ENCODE data around the gene CD300H.
"Not testable (repeated sequence)": the region's sequence is repeated elsewhere in the genome, so short reads cannot be mapped to it uniquely, and the experiment has no call there.

Gene CD300H

DNA sequence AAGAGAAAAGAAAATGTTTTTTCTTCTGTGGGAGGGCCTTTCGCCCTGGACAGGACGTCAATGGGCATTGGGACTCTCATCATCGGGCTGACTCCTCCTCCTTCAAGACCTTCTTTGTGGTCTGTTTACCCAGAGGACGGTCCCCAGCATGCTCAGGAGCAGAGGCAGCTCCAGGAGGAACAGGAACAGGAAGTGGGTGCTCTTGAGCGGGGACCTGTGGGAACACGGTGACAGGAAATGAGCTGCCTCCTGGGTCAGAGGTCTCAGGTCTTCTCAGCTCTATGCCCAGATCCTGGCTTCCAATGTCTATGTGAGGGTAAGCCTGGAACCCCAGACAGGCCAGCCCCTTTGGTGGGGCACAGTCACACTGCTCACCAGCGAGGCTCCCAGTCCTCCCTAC, 12.6 kb upstream of the CD300H start:
- Histone ChIP-seq H3K4ac (ENCODE audit: low read depth in 1 of 2, low read length in 2 of 2) (no peak overlapping the region), H3K9me3 (ENCODE audit: control insufficient read depth, low read length) (no peaks in the 10 kb centered on the region), H3K18ac (ENCODE audit: low read depth in 1 of 2, low read length in 2 of 2) (no peak overlapping the region), H2AK5ac (ENCODE audit: low read length, severe bottlenecking) (no peak overlapping the region), H3K4me1 (ENCODE audit: control insufficient read depth, insufficient read depth, low read depth, low read length) (no peaks in the 10 kb centered on the region), H4K91ac (ENCODE audit: low read length) (no peak overlapping the region), H3K4me2 (ENCODE audit: low read length, poor library complexity, severe bottlenecking) (no peak overlapping the region), H4K8ac (ENCODE audit: low read length) (no peak overlapping the region), H3K9ac (ENCODE audit: low read length) (no peak overlapping the region), H3K36me3 (ENCODE audit: control insufficient read depth in 1 of 2, insufficient read depth in 2 of 2, low read depth in 1 of 2, low read length in 2 of 2) (no peaks in the 10 kb centered on the region), H3K14ac (ENCODE audit: low read length in 2 of 2) (no peak overlapping the region), H3K27ac (ENCODE audit: low read length, poor library complexity, severe bottlenecking) (no peak overlapping the region), H3K4me3 (ENCODE audit: insufficient read depth in 1 of 2, low read depth in 1 of 2, low read length in 2 of 2) (no peak overlapping the region), H3K79me1 (replicated peaks; ENCODE audit: low read length, poor library complexity, severe bottlenecking) (no peaks in the 10 kb centered on the region), H2BK12ac (ENCODE audit: low read length in 2 of 2) (no peak overlapping the region), H2BK5ac (ENCODE audit: low read depth, low read length, poor library complexity, severe bottlenecking) (no peak overlapping the region), H3K23ac (ENCODE audit: low read length in 2 of 2) (no peak overlapping the region), H2AFZ (ENCODE audit: low read depth, low read length) (no peak overlapping the region), H2BK120ac (ENCODE audit: low read depth, low read length) (no peak overlapping the region), H3K27me3 (ENCODE audit: control insufficient read depth in 1 of 2, insufficient read depth in 1 of 2, low read length in 2 of 2) (peaks cover 6 to 50% of the 10 kb centered on the region in 2 experiments), H2BK15ac (ENCODE audit: low read depth, poor library complexity, severe bottlenecking) (no peak overlapping the region)
- DNase-seq, result no peak
- 64% methylated on average over 7 of the region's 7 CpGs for WGBS

DNA sequence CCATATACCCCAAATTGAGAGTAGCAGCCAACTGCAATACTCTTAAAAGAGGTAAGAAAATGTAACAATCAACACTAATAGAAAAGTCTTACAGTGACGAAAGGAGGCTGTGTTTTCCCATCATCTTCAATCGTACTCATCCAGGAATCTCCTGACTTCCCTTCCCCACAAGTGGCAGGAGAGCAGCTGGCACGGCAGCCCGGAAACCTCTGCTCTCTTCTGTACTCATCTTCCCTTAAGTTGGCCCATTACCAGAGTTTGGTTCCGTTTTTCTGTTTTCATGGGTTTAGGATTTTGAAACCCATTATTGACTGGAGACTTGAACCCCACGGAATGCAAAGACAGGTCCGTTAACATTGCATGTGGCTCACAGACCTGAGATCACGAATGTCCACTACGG, 11.7 kb upstream of the CD300H start:
- no peak overlapping the region for H2BK5ac ChIP-seq (ENCODE audit: low read depth, low read length, poor library complexity, severe bottlenecking)
- no peak overlapping the region for H3K27ac ChIP-seq (ENCODE audit: low read length, poor library complexity, severe bottlenecking)
- H3K27me3 ChIP-seq (ENCODE audit: control insufficient read depth in 1 of 2, insufficient read depth in 1 of 2, low read length in 2 of 2), result peaks cover 14 to 51% of the 10 kb centered on the region in 2 experiments
- H2BK120ac ChIP-seq (ENCODE audit: low read depth, low read length), result no peak overlapping the region
- no peak overlapping the region for H3K14ac ChIP-seq (ENCODE audit: low read length in 2 of 2)
- H3K18ac ChIP-seq (ENCODE audit: low read depth in 1 of 2, low read length in 2 of 2), result no peak overlapping the region
- H2BK12ac ChIP-seq (ENCODE audit: low read length in 2 of 2), result no peak overlapping the region
- H3K4me1 ChIP-seq (ENCODE audit: control insufficient read depth, insufficient read depth, low read depth, low read length), result no peaks in the 10 kb centered on the region
- no peak for DNase-seq
- 83% methylated on average over 9 of the region's 9 CpGs for WGBS
- no peaks in the 10 kb centered on the region for H3K79me1 ChIP-seq (replicated peaks; ENCODE audit: low read length, poor library complexity, severe bottlenecking)
- H3K4me2 ChIP-seq (ENCODE audit: low read length, poor library complexity, severe bottlenecking), result no peak overlapping the region
- no peak overlapping the region for H3K23ac ChIP-seq (ENCODE audit: low read length in 2 of 2)
- H3K4ac ChIP-seq (ENCODE audit: low read depth in 1 of 2, low read length in 2 of 2), result no peak overlapping the region
- H3K36me3 ChIP-seq (ENCODE audit: control insufficient read depth in 1 of 2, insufficient read depth in 2 of 2, low read depth in 1 of 2, low read length in 2 of 2), result no peaks in the 10 kb centered on the region
- no peak overlapping the region for H3K9ac ChIP-seq (ENCODE audit: low read length)
- H4K91ac ChIP-seq (ENCODE audit: low read length), result no peak overlapping the region
- no peak overlapping the region for H3K4me3 ChIP-seq (ENCODE audit: insufficient read depth in 1 of 2, low read depth in 1 of 2, low read length in 2 of 2)
- no peak overlapping the region for H2BK15ac ChIP-seq (ENCODE audit: low read depth, poor library complexity, severe bottlenecking)
- no peaks in the 10 kb centered on the region for H3K9me3 ChIP-seq (ENCODE audit: control insufficient read depth, low read length)
- H2AK5ac ChIP-seq (ENCODE audit: low read length, severe bottlenecking), result no peak overlapping the region
- H4K8ac ChIP-seq (ENCODE audit: low read length), result no peak overlapping the region
- H2AFZ ChIP-seq (ENCODE audit: low read depth, low read length), result no peak overlapping the region

DNA sequence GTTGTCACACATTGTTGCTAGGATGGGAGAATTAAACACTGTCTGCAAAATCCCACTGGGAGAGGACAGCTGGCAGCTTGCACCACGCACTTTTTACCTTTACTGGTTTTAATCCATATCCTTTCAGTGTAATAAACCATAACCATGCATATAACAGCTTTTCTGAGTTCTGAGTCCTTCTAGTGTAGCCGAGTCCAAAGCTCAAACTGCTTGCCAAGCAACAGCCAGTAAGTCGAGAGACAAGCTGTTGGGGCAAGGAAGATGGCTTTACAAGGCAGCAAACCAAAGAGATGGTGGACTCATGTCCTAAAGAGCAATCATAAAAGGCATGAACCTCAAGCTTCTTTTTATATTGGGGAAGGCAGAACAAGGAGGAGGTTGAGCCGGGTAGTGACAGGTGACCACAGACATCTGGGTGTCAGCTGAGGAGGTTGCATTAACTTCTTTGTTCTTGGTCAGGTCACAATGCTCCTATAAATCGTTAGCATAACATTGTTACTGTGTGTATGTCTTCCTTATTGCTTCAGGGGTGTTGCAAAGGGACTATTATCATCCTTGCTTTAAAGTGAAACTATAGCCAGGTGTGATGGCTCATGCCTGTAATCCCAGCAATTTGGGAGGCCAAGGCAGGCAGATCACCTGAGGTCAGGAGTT, 7.3 kb upstream of the CD300H start:
- peaks cover 8% of the 10 kb centered on the region for H3K4me1 ChIP-seq (ENCODE audit: control insufficient read depth, insufficient read depth, low read depth, low read length)
- H4K91ac ChIP-seq (ENCODE audit: low read length), result no peak overlapping the region
- H3K9ac ChIP-seq (ENCODE audit: low read length), result no peak overlapping the region
- no peak overlapping the region for H2AK5ac ChIP-seq (ENCODE audit: low read length, severe bottlenecking)
- H3K18ac ChIP-seq (ENCODE audit: low read depth in 1 of 2, low read length in 2 of 2), result no peak overlapping the region
- H4K8ac ChIP-seq (ENCODE audit: low read length), result no peak overlapping the region
- H3K9me3 ChIP-seq (ENCODE audit: control insufficient read depth, low read length), result peaks cover 9% of the 10 kb centered on the region
- no peaks in the 10 kb centered on the region for H3K36me3 ChIP-seq (ENCODE audit: control insufficient read depth in 1 of 2, insufficient read depth in 2 of 2, low read depth in 1 of 2, low read length in 2 of 2)
- no peak overlapping the region for H3K27ac ChIP-seq (ENCODE audit: low read length, poor library complexity, severe bottlenecking)
- H3K79me1 ChIP-seq (replicated peaks; ENCODE audit: low read length, poor library complexity, severe bottlenecking), result no peaks in the 10 kb centered on the region
- H2BK5ac ChIP-seq (ENCODE audit: low read depth, low read length, poor library complexity, severe bottlenecking), result no peak overlapping the region
- no peak overlapping the region for H2AFZ ChIP-seq (ENCODE audit: low read depth, low read length)
- H2BK12ac ChIP-seq (ENCODE audit: low read length in 2 of 2), result no peak overlapping the region
- H3K23ac ChIP-seq (ENCODE audit: low read length in 2 of 2), result no peak overlapping the region
- no peak overlapping the region for H3K4me3 ChIP-seq (ENCODE audit: insufficient read depth in 1 of 2, low read depth in 1 of 2, low read length in 2 of 2)
- H2BK15ac ChIP-seq (ENCODE audit: low read depth, poor library complexity, severe bottlenecking), result no peak overlapping the region
- no peak overlapping the region for H3K4ac ChIP-seq (ENCODE audit: low read depth in 1 of 2, low read length in 2 of 2)
- H3K14ac ChIP-seq (ENCODE audit: low read length in 2 of 2), result no peak overlapping the region
- H2BK120ac ChIP-seq (ENCODE audit: low read depth, low read length), result no peak overlapping the region
- H3K27me3 ChIP-seq (ENCODE audit: control insufficient read depth in 1 of 2, insufficient read depth in 1 of 2, low read length in 2 of 2), result peaks cover 27 to 73% of the 10 kb centered on the region in 2 experiments
- no peak overlapping the region for H3K4me2 ChIP-seq (ENCODE audit: low read length, poor library complexity, severe bottlenecking)
- no peak for DNase-seq
- 72% methylated on average over 5 of the region's 5 CpGs for WGBS

DNA sequence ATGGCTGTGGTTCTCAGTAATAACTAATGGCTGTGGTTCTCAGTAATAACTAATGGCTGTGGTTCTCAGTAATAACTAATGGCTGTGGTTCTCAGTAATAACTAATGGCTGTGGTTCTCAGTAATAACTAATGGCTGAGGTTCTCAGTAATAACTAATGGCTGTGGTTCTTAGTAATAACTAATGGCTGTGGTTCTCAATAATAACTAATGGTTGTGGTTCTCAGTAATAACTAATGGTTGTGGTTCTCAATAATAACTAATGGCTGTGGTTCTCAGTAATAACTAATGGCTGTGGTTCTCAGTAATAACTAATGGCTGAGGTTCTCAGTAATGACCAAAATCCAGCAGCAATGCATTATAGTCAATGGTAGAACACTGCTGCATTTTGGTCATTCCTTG, 6.3 kb upstream of the CD300H start:
- not testable (repeated sequence) for H2BK5ac ChIP-seq (ENCODE audit: low read depth, low read length, poor library complexity, severe bottlenecking); H3K4me3 ChIP-seq (ENCODE audit: insufficient read depth in 1 of 2, low read depth in 1 of 2, low read length in 2 of 2); H2AFZ ChIP-seq (ENCODE audit: low read depth, low read length); H3K18ac ChIP-seq (ENCODE audit: low read depth in 1 of 2, low read length in 2 of 2); H3K79me1 ChIP-seq (replicated peaks; ENCODE audit: low read length, poor library complexity, severe bottlenecking); H2BK15ac ChIP-seq (ENCODE audit: low read depth, poor library complexity, severe bottlenecking); H3K4me2 ChIP-seq (ENCODE audit: low read length, poor library complexity, severe bottlenecking); H2BK120ac ChIP-seq (ENCODE audit: low read depth, low read length); H3K27ac ChIP-seq (ENCODE audit: low read length, poor library complexity, severe bottlenecking); H2BK12ac ChIP-seq (ENCODE audit: low read length in 2 of 2); H3K9me3 ChIP-seq (ENCODE audit: control insufficient read depth, low read length); H3K14ac ChIP-seq (ENCODE audit: low read length in 2 of 2); H4K91ac ChIP-seq (ENCODE audit: low read length); H3K9ac ChIP-seq (ENCODE audit: low read length); H3K36me3 ChIP-seq (ENCODE audit: control insufficient read depth in 1 of 2, insufficient read depth in 2 of 2, low read depth in 1 of 2, low read length in 2 of 2); H4K8ac ChIP-seq (ENCODE audit: low read length); H3K23ac ChIP-seq (ENCODE audit: low read length in 2 of 2); H3K4ac ChIP-seq (ENCODE audit: low read depth in 1 of 2, low read length in 2 of 2); H2AK5ac ChIP-seq (ENCODE audit: low read length, severe bottlenecking); DNase-seq
- peaks cover 16% of the 10 kb centered on the region for H3K4me1 ChIP-seq (ENCODE audit: control insufficient read depth, insufficient read depth, low read depth, low read length)
- H3K27me3 ChIP-seq (ENCODE audit: control insufficient read depth in 1 of 2, insufficient read depth in 1 of 2, low read length in 2 of 2), result peaks cover 21 to 64% of the 10 kb centered on the region in 2 experiments
